Measurements from ENCODE around the gene ITCH.

Gene ITCH

DNA sequence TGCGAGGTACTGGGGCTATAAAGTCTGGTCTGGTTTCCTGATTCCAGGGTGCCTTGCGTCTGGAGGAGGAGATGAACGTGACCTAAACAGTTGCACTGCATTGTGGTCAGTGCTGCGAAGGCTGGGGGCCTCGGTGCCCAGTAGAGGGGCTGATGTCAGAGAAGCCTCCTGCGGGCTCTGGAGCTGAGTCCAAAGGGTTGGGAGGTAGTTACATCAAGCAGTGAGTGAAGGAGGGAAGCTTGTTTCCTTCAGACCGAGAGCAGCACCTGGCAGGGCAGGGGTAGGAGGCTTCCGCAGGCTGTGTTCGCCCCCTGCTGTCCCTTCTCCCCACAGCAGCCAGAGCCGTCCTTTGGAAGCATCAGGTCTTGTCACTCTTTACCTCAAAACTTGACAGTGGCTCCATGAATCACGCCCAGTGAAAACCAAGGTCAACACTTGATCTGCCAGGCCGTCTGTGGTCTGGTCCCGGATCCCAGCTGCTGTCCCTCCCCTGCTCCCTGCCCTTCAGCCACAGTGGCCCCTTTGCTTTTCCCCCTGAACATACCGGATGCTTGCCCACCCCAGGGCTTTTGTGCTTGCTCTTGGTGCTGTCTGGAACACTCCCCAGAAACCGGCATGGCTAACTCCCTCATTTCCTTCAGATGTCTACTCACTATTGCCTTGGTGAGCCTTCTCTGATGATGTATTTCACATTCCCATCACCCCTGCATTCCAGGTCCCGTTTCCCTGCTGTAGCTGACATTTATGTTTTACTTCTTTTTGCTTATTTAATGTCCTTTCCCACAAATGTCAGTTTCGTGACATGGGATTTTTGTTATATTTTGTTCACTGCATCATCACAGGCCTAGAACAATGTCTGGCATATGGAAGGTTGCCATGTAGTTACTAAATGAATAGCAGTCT, 160.1 kb downstream of the ITCH start:
- TF ChIP-seq, protein P1, sequence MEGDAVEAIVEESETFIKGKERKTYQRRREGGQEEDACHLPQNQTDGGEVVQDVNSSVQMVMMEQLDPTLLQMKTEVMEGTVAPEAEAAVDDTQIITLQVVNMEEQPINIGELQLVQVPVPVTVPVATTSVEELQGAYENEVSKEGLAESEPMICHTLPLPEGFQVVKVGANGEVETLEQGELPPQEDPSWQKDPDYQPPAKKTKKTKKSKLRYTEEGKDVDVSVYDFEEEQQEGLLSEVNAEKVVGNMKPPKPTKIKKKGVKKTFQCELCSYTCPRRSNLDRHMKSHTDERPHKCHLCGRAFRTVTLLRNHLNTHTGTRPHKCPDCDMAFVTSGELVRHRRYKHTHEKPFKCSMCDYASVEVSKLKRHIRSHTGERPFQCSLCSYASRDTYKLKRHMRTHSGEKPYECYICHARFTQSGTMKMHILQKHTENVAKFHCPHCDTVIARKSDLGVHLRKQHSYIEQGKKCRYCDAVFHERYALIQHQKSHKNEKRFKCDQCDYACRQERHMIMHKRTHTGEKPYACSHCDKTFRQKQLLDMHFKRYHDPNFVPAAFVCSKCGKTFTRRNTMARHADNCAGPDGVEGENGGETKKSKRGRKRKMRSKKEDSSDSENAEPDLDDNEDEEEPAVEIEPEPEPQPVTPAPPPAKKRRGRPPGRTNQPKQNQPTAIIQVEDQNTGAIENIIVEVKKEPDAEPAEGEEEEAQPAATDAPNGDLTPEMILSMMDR (IDR thresholded peaks at IDR 0.05; ENCODE audit: low read depth, low read length) = peak; percentile 56
- DNase-seq (ENCODE audit: extremely low read depth, low read depth) = peak; percentile 62

DNA sequence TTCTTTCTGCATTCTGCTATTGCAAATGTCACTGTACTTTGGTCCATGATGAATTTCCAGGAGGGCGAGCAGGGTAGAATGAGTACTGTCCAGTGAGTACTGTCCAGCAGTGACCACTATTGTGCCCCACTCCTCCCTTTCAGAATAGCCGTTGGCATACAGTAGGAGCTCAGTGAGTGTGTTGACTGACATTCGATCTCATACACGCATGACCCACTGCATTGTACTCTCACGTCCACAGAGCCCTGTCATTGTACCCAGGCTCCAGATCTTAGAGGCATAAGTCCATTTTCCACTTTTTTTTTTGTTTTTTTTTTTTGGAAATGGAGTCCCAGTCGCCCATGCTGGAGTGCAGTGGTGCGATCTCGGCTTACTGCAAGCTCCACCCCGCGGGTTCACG, 161.4 kb downstream of the ITCH start:
- TF ChIP-seq, protein P1 (IDR thresholded peaks at IDR 0.05; ENCODE audit: low read depth, low read length) = no peak
- DNase-seq (ENCODE audit: extremely low read depth, low read depth) = no peak

DNA sequence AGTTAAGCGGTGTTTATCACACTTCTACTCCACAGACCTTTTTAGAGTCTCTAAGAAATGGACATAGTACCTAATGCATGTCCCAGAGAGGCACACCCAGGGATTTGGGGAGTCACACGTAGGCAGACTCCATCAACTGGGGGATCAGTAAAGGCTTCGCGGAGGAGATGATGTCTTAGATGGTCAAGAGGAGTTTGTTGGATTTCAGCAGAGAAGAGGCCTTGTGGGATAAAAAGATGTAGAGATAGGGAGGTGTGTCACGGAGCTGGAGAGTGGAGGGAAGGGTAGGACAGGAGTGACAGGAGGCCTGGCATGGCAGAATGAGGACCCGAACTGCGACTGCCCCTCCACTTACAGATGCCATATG, 162.3 kb downstream of the ITCH start:
- TF ChIP-seq, protein P1 (IDR thresholded peaks at IDR 0.05; ENCODE audit: low read depth, low read length) = no peak

DNA sequence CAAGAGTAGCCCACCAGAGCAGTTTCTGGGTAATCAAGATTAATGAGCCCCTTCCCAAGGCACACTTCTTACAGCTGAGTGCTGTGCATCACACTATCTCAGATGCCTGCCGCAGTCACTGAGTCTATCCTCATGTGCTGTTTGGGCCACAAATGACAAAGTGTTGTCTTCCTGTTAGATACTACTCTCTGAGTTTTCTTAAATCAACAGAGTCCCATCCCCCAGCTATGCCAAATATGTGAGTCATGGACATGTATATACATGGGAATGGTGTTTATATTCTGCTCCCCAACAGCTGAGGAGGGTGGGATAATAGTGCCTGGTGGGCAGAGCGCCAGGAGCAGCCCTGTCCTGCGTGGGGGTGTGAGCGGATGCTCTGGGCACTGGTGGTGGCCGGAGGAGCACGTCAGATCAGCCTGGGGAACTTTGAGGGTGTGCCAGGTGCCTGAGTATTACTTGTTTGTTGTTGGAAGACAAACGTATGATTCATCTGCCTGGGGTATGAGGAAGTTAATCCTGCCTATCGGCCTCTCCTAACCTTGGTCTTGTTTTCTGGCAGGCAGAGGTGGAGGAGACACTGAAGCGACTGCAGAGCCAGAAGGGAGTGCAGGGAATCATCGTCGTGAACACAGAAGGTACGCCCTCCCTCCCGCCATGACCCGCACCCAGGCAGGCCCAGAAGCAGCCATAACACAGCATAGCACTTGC, 162.8 kb downstream of the ITCH start:
- TF ChIP-seq, protein P1 (IDR thresholded peaks at IDR 0.05; ENCODE audit: low read depth, low read length) = no peak
- peak; percentile 98 for DNase-seq (ENCODE audit: extremely low read depth, low read depth)

More for the DNA sequence above, 162.3 kb downstream of the ITCH start:
- DNase-seq (ENCODE audit: extremely low read depth, low read depth) = no peak

DNA sequence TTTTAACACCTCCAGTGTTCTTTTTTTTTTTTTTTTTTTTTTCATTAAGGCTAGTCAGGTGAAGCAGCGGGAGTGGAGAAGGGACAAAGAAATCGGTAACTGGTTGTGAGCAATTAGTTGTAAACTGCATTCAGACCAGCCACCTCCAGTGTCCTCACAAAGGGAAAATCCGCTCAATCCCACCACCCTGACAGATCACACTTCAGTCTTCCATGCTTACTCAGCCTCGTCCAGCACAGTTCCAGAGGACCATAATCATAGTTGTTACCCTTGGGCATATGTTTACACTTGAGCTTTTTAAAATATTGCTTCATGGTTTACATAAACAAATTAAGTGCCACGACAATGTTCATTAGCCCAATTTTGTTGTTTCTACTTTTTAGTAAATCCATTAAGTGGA, 163.4 kb downstream of the ITCH start:
- no peak for DNase-seq (ENCODE audit: extremely low read depth, low read depth)
- TF ChIP-seq, protein P1 (IDR thresholded peaks at IDR 0.05; ENCODE audit: low read depth, low read length) = no peak

DNA sequence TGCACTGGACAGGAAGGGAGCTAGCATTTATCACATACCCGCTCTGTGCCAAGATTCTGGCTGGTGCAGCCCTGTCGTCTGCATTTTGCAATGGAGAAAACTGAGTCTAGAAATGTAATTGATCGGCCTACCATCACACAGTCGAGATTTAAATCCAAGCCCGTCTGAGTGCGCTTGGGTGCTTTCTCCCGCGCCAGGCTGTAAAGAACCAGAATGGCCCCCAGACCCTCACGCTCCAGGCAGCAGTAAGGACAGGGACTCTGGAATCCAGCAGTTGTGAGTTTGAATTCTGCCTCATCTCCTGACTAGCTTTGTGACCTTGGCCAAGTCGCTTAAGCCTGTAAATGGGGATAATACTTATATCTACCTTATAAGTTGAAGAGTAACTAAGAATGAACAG, 163.9 kb downstream of the ITCH start:
- TF ChIP-seq, protein P1 (IDR thresholded peaks at IDR 0.05; ENCODE audit: low read depth, low read length) = no peak
- DNase-seq (ENCODE audit: extremely low read depth, low read depth) = no peak

DNA sequence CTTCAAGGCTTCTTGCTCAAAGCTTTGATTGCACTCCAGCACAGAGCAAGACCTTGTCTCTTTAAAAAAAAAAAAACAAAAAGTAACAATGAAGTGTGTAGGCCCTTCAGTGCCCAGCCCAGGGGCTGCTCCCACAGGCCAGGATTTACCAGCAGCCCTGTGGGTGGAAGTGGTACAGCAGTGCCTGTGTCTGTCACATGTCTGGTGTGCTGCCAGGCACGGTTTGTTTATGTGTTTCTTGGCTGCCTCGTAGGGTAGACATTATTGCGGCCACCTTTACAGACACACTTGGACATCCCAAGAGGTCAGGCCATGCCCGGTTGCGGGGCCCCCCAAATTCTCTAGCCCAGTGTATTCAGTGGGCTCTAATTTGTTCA, 165.8 kb downstream of the ITCH start:
- no peak for DNase-seq (ENCODE audit: extremely low read depth, low read depth)
- TF ChIP-seq, protein P1 (IDR thresholded peaks at IDR 0.05; ENCODE audit: low read depth, low read length) = no peak

Data from AG09319 (cell line).